ENCODE measurements around the gene PRR15. TPM values are rescaled to one million over a fixed set of nuclear protein-coding genes. Genes with fewer than 3 reads are reported as not detected.
A peak's percentile ranks its signal among the peaks of the same experiment; 100 is the strongest.

The PRR15 gene
- polyA plus RNA-seq, 1 donor from 2014 or later = not detected

- peaks cover 0 to 7% (median 2%) of the 10 kb centered on the region in 3 donors for H3K9me3 Mint-ChIP-seq
- H3K36me3 Mint-ChIP-seq = peaks cover 3% of the 10 kb centered on the region
- peaks cover 44% of the 10 kb centered on the region for H3K27me3 Mint-ChIP-seq
- H3K4me3 Mint-ChIP-seq = no peak overlapping the region
- no peak overlapping the region for H3K27ac Mint-ChIP-seq
- peaks cover 8 to 17% (median 12%) of the 10 kb centered on the region in 3 donors for H3K4me1 Mint-ChIP-seq
Measured at GRCh38 chr7:29561271-29561670, 2.4 kb upstream of the PRR15 start.

GRCh38 chr7:29562307-29562706 is 1.3 kb upstream of the PRR15 start:
- Mint-ChIP-seq H3K27ac (no peak overlapping the region), H3K27me3 (peaks cover 53% of the 10 kb centered on the region), H3K36me3 (peaks cover 3% of the 10 kb centered on the region), H3K4me3 (no peak overlapping the region), H3K4me1 (peaks cover 10 to 20% (median 12%) of the 10 kb centered on the region in 3 donors), H3K9me3 (peaks cover 0 to 4% (median 0%) of the 10 kb centered on the region in 3 donors)

DNA sequence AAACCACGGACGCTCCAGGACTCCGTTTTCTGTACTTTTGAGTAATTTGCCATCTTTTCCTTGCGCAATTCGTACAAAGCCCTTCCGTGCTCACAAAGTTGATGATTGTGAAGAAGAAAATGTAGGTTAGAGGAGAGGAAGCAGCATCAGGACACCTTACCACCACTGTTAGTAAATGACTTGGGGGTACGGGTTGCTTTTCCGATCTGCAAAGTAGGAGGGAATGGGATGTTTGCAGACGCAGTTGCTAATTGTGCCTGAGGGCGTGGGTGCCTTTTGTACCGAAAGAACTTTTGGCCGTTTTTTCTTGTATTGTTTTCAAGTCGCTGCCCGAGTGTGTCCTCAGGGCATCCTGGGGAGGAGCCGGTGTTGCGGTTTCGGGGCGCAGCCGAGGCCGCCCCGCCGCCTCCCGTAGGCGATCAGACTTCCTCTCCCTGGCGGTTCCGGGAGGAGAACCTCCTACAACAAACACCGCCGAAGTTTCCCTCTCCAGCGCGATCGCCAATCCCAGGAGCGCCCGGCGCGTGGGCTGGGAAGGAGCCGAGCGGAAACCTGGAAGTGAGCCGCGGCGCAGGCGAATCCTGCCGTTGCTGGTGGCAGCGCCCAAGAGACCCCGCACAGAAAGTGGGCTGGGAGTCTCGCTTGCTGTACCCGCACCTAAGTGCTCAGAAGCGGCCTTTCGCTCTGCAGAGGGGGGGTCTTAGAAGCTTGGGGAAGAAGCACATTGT is 1.0 kb downstream of the PRR15 start:
- Mint-ChIP-seq H3K27me3 (peaks cover 61% of the 10 kb centered on the region), H3K9me3 (peaks cover 0 to 4% (median 0%) of the 10 kb centered on the region in 3 donors), H3K4me3 (peak overlapping the region; percentile 68 to 91 (median 80)), H3K36me3 (peaks cover 3% of the 10 kb centered on the region), H3K4me1 (peaks cover 10 to 20% (median 12%) of the 10 kb centered on the region in 3 donors), H3K27ac (peak overlapping the region in 2 of 3 donors; percentile 52 to 86)

GRCh38 chr7:29565224-29565630 is 1.6 kb downstream of the PRR15 start:
- no peak overlapping the region for H3K27ac Mint-ChIP-seq
- peaks cover 10 to 20% (median 12%) of the 10 kb centered on the region in 3 donors for H3K4me1 Mint-ChIP-seq
- peaks cover 0 to 4% (median 0%) of the 10 kb centered on the region in 3 donors for H3K9me3 Mint-ChIP-seq
- peaks cover 65% of the 10 kb centered on the region for H3K27me3 Mint-ChIP-seq
- H3K36me3 Mint-ChIP-seq = peaks cover 3% of the 10 kb centered on the region
- peak overlapping the region; percentile 10 to 89 (median 70) for H3K4me3 Mint-ChIP-seq

DNA sequence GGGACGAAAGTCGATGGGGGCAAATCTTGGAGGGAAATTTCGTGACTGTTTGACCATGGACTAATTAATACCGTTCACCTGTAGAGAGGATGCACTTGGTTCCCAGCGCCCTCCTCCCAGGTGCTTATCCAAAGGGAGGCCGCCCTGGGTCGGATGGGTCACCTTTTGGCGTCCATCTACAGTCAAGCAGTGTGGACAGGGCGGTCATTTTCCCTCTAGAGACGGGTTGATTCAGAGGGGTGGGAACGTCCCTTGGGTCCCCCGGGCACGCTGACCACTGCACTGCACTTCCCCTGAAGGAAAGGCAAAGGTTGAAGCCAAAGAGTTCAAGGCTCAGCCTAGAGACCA is 2.0 kb downstream of the PRR15 start:
- no peak overlapping the region for H3K27ac Mint-ChIP-seq
- peaks cover 0 to 4% (median 0%) of the 10 kb centered on the region in 3 donors for H3K9me3 Mint-ChIP-seq
- H3K27me3 Mint-ChIP-seq = peaks cover 64% of the 10 kb centered on the region
- peaks cover 3% of the 10 kb centered on the region for H3K36me3 Mint-ChIP-seq
- peaks cover 10 to 20% (median 12%) of the 10 kb centered on the region in 3 donors for H3K4me1 Mint-ChIP-seq
- peak overlapping the region; percentile 57 to 89 (median 74) for H3K4me3 Mint-ChIP-seq

- Mint-ChIP-seq H3K4me3 (peak overlapping the region; percentile 57 to 89 (median 74)), H3K4me1 (peaks cover 10 to 20% (median 12%) of the 10 kb centered on the region in 3 donors), H3K9me3 (peaks cover 0 to 3% (median 0%) of the 10 kb centered on the region in 3 donors), H3K36me3 (peaks cover 3% of the 10 kb centered on the region), H3K27me3 (peaks cover 63% of the 10 kb centered on the region), H3K27ac (no peak overlapping the region)
Measured at GRCh38 chr7:29565982-29566746, 2.5 kb downstream of the PRR15 start.

- Mint-ChIP-seq H3K36me3 (no peaks in the 10 kb centered on the region), H3K4me3 (peak overlapping the region in 2 of 4 donors; percentile 2 to 65), H3K27ac (peak overlapping the region in 1 of 3 donors; percentile 77), H3K9me3 (no peaks in the 10 kb centered on the region), H3K4me1 (peaks cover 10 to 20% (median 12%) of the 10 kb centered on the region in 3 donors), H3K27me3 (peaks cover 60% of the 10 kb centered on the region)
Measured at GRCh38 chr7:29567174-29567573, 3.5 kb downstream of the PRR15 start.

DNA sequence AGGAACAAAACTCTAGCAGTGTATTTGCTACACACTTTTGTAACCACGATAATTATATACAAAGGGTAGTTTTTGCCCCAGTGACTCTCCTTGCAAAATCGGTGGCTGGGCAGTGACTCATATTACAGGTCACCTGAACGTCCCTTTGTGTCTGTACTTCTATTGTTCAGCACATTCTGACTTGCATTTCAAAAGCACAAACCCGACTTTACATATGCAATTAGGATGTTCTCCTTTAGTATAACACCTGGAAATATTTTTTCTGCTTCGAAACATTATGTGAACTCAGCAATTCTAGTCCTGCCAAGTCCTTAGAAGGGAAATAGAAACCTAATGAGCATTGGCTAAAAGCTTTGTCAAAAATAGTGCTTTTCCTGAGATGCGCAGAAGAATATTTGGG is 6.0 kb downstream of the PRR15 start:
- H3K4me1 Mint-ChIP-seq = peaks cover 7 to 13% (median 8%) of the 10 kb centered on the region in 3 donors
- no peak overlapping the region for H3K4me3 Mint-ChIP-seq
- H3K27me3 Mint-ChIP-seq = peaks cover 47% of the 10 kb centered on the region
- H3K9me3 Mint-ChIP-seq = peaks cover 0 to 2% (median 0%) of the 10 kb centered on the region in 3 donors
- no peaks in the 10 kb centered on the region for H3K36me3 Mint-ChIP-seq
- H3K27ac Mint-ChIP-seq = no peak overlapping the region

GRCh38 chr7:29572558-29572957 is 8.9 kb downstream of the PRR15 start:
- H3K9me3 Mint-ChIP-seq = peaks cover 6 to 16% (median 8%) of the 10 kb centered on the region in 3 donors

GRCh38 chr7:29573567-29573966 is 9.9 kb downstream of the PRR15 start:
- H3K4me3 Mint-ChIP-seq = no peak overlapping the region
- H3K4me1 Mint-ChIP-seq = no peaks in the 10 kb centered on the region
- peaks cover 6 to 18% (median 8%) of the 10 kb centered on the region in 3 donors for H3K9me3 Mint-ChIP-seq
- H3K36me3 Mint-ChIP-seq = no peaks in the 10 kb centered on the region
- peaks cover 18% of the 10 kb centered on the region for H3K27me3 Mint-ChIP-seq
- H3K27ac Mint-ChIP-seq = no peak overlapping the region

More at GRCh38 chr7:29572558-29572957, 8.9 kb downstream of the PRR15 start:
- no peak overlapping the region for H3K27ac Mint-ChIP-seq
- H3K4me1 Mint-ChIP-seq = no peaks in the 10 kb centered on the region
- no peaks in the 10 kb centered on the region for H3K36me3 Mint-ChIP-seq
- H3K27me3 Mint-ChIP-seq = peaks cover 22% of the 10 kb centered on the region
- no peak overlapping the region for H3K4me3 Mint-ChIP-seq

DNA sequence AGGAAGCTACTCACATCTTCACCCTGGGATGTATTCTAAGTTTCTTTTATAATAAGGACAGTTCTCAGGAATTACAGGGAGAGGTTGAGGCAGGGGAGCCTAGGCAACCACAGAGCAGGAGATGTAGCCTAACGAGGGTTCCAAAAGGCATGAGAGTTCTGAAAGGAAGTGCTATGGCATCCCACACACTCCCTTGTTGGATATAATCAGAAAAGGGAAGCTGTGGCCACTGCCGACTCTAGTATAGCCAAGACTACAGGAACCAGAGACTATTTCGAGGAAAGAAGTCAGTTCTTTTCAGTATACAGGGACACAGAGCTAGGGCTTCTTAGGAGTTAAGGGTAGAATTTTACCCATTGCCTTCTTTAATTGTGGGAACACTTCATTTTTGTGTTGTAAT is 11.0 kb downstream of the PRR15 start:
- peaks cover 12% of the 10 kb centered on the region for H3K27me3 Mint-ChIP-seq
- peaks cover 8 to 18% (median 12%) of the 10 kb centered on the region in 3 donors for H3K9me3 Mint-ChIP-seq
- no peak overlapping the region for H3K27ac Mint-ChIP-seq
- H3K4me3 Mint-ChIP-seq = no peak overlapping the region
- no peaks in the 10 kb centered on the region for H3K36me3 Mint-ChIP-seq
- H3K4me1 Mint-ChIP-seq = no peaks in the 10 kb centered on the region

DNA sequence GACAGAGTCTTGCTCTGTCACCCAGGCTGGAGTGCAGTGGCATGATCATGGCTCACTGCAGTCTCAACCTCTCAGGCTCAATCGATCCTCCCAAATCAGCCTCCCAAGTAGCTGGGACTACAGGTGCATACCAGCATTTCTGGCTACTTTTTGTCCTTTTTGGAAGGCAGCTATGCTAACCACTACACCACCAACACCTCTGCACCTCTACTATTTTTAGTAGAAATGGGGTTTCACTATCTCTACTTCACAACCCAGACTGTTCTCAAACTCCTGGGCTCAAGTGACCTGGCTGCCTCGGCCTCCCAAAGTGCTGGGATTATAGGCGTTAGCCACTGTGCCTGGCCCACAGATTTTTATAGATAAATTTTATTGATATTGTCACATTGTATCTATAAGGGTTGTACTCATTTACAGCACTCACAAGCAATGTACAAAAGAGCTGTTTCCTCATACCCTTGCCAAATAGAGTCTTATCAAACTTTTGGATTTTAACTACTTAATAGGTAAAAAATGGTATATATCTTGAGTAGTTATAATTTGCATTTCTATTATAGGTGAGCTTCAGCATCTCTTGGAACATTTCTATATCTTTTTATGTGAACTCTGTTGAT is 23.7 kb downstream of the PRR15 start:
- Mint-ChIP-seq H3K27me3 (peaks cover 9% of the 10 kb centered on the region), H3K4me3 (no peak overlapping the region), H3K9me3 (no peaks in the 10 kb centered on the region), H3K4me1 (peaks cover 3 to 7% (median 4%) of the 10 kb centered on the region in 3 donors), H3K27ac (no peak overlapping the region), H3K36me3 (peaks cover 3% of the 10 kb centered on the region)

GRCh38 chr7:29588212-29588611 is 24.6 kb downstream of the PRR15 start:
- Mint-ChIP-seq H3K36me3 (peaks cover 3% of the 10 kb centered on the region), H3K4me3 (no peak overlapping the region), H3K9me3 (no peaks in the 10 kb centered on the region), H3K4me1 (peaks cover 3 to 7% (median 4%) of the 10 kb centered on the region in 3 donors), H3K27ac (peak overlapping the region in 1 of 3 donors; percentile 44), H3K27me3 (peaks cover 9% of the 10 kb centered on the region)

DNA sequence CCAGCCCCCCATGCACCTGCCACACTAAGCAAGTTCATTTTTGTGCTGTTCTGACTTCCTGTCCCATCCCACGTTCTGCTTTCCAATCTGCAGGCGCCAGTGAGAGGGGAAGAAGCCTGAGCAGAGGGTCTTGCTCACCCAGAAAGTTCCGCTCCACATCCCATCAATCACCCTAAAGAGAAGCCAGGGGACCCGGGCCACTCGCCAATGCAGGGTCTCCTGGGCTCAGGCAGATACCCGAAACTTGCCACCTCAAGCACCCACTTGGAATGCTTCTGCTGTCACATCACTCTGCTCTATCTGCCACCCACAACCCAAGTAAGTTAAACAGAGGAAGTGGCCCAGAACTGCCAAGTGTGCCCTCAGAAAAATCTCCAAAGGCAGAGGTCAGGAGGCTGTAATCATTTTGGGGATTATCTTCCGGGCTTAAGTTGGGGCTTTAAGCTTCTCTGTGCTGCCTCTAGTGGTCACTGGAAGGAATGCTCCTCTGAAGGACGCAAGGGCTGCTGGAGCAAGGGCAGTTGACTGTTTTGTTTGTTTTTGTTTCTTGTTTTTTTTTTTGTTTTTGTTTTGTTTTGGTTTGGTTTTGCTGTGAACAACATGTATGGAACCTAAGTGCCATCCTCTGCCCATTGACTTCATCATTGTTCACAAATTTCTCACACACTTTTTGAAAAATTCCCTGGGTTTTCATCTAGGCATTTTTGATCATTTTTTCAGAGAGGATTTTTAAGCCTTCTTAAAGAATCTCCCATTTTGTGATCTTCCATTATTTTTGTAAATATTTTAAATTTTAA is 25.5 kb downstream of the PRR15 start:
- Mint-ChIP-seq H3K27me3 (peaks cover 9% of the 10 kb centered on the region), H3K9me3 (no peaks in the 10 kb centered on the region), H3K4me1 (peaks cover 3 to 7% (median 4%) of the 10 kb centered on the region in 3 donors), H3K4me3 (peak overlapping the region; percentile 70 to 89 (median 84)), H3K36me3 (peaks cover 3% of the 10 kb centered on the region), H3K27ac (peak overlapping the region in 1 of 3 donors; percentile 44)
